ENCODE data around the gene RBP3.
A peak's percentile ranks its signal among the peaks of the same experiment; 100 is the strongest.

The RBP3 gene

GRCh38 chr10:47402641-47403301 is 54.6 kb downstream of the RBP3 start (continued):
- TF ChIP-seq ZNF132 (tag by site-specific recombination; IDR thresholded peaks at IDR 0.05; ENCODE audit: borderline replicate concordance) (no peak), ZNF785 (tag by site-specific recombination; IDR thresholded peaks at IDR 0.05) (no peak), PRDM6 (tag by site-specific recombination; IDR thresholded peaks at IDR 0.05) (no peak), ZNF366 (tag by site-specific recombination; conservative IDR thresholded peaks at IDR 0.05) (no peak), ZNF692 (tag by site-specific recombination; IDR thresholded peaks at IDR 0.05) (no peak), ZIC2 (tag by site-specific recombination; IDR thresholded peaks at IDR 0.05) (peak; percentile 84), SCRT1 (tag by site-specific recombination; IDR thresholded peaks at IDR 0.05; ENCODE audit: borderline replicate concordance) (no peak), ZNF223 (tag by site-specific recombination; IDR thresholded peaks at IDR 0.05) (no peak), ZNF155 (tag by site-specific recombination; IDR thresholded peaks at IDR 0.05) (no peak), PRDM10 (tag by site-specific recombination; IDR thresholded peaks at IDR 0.05) (no peak), ZNF76 (tag by site-specific recombination; IDR thresholded peaks at IDR 0.05; ENCODE audit: borderline replicate concordance, low read depth) (no peak), ZNF677 (tag by site-specific recombination; IDR thresholded peaks at IDR 0.05) (no peak), ZNF354C (tag by site-specific recombination; IDR thresholded peaks at IDR 0.05; ENCODE audit: borderline replicate concordance, low read depth) (no peak), ZNF174 (tag by site-specific recombination; IDR thresholded peaks at IDR 0.05) (no peak), PRDM1 (tag by site-specific recombination; IDR thresholded peaks at IDR 0.05) (peak; percentile 81), ZBTB44 (tag by site-specific recombination; IDR thresholded peaks at IDR 0.05) (no peak), TSHZ1 (tag by site-specific recombination; IDR thresholded peaks at IDR 0.05; ENCODE audit: borderline replicate concordance) (no peak), ZNF560 (tag by site-specific recombination; IDR thresholded peaks at IDR 0.05; ENCODE audit: borderline replicate concordance) (no peak), ZNF169 (tag by site-specific recombination; IDR thresholded peaks at IDR 0.05) (no peak), ZEB2 (tag by site-specific recombination; IDR thresholded peaks at IDR 0.05) (peak; percentile 31; the same call in 1 of the 2 replicates), ZNF140 (tag by site-specific recombination; IDR thresholded peaks at IDR 0.05) (no peak), TRIM28 (IDR thresholded peaks at IDR 0.05; ENCODE audit: borderline replicate concordance, low read length) (no peak), IKZF3 (tag by site-specific recombination; IDR thresholded peaks at IDR 0.05) (no peak), ELK4 (IDR thresholded peaks at IDR 0.05; ENCODE audit: borderline replicate concordance, low read depth, low read length) (no peak), ZSCAN18 (tag by site-specific recombination; IDR thresholded peaks at IDR 0.05) (no peak)

All from HEK293 (cell line).